ENCODE results near the gene HCN1. TPM values are rescaled to one million over a fixed set of nuclear protein-coding genes. Genes with fewer than 3 reads are reported as not detected.

The HCN1 gene
- not detected in 2 replicates for total RNA-seq (2014; rRNA removed; shearing (Covaris generic); ENCODE audit: low replicate concordance)

GRCh38 chr5:45696206-45696836 lies at the start of gene HCN1:
TSS of gene HCN1 (minus strand) at chr5:45696380.
- no peak for DNase-seq

GRCh38 chr5:45741110-45741509 lies 44.9 kb upstream of the HCN1 start:
- H3K9me2 ChIP-seq (replicated peaks; ENCODE audit: insufficient read depth, low read length) = no peaks in the 10 kb centered on the region
- no peaks in the 10 kb centered on the region for H3K36me3 ChIP-seq (ENCODE audit: insufficient read depth, low read length)
- H3K4me2 ChIP-seq (ENCODE audit: low read depth, low read length, poor library complexity, severe bottlenecking) = no peak overlapping the region
- H3K79me2 ChIP-seq (ENCODE audit: low read length) = no peaks in the 10 kb centered on the region
- H3K4me3 ChIP-seq (ENCODE audit: low read length) = no peak overlapping the region
- no peaks in the 10 kb centered on the region for H3K4me1 ChIP-seq (ENCODE audit: low read length)
- no peak overlapping the region for H3K27ac ChIP-seq (ENCODE audit: low read length)
- no peak overlapping the region for H3K9ac ChIP-seq (ENCODE audit: low read length)
- no peaks in the 10 kb centered on the region for H4K20me1 ChIP-seq (ENCODE audit: insufficient read depth, low read depth, low read length)
- peaks cover 10% of the 10 kb centered on the region for H3K9me3 ChIP-seq (ENCODE audit: low read length)
- no peak for DNase-seq
- no peak overlapping the region for H2AFZ ChIP-seq (ENCODE audit: low read length)
- no peaks in the 10 kb centered on the region for H3K27me3 ChIP-seq (ENCODE audit: low read length)

More at GRCh38 chr5:45696206-45696836, at the start of gene HCN1:
- no peaks in the 10 kb centered on the region for H3K36me3 ChIP-seq (ENCODE audit: insufficient read depth, low read length)
- H4K20me1 ChIP-seq (ENCODE audit: insufficient read depth, low read depth, low read length) = no peaks in the 10 kb centered on the region
- no peak within 1 kb of the TSS for H2AFZ ChIP-seq (ENCODE audit: low read length)
- no peak within 1 kb of the TSS for H3K9ac ChIP-seq (ENCODE audit: low read length)
- H3K27ac ChIP-seq (ENCODE audit: low read length) = no peak within 1 kb of the TSS
- no peak within 1 kb of the TSS for H3K4me3 ChIP-seq (ENCODE audit: low read length)
- H3K9me3 ChIP-seq (ENCODE audit: low read length) = peaks cover 16% of the 10 kb centered on the region
- H3K4me2 ChIP-seq (ENCODE audit: low read depth, low read length, poor library complexity, severe bottlenecking) = no peak within 1 kb of the TSS
- H3K79me2 ChIP-seq (ENCODE audit: low read length) = no peaks in the 10 kb centered on the region
- H3K4me1 ChIP-seq (ENCODE audit: low read length) = no peaks in the 10 kb centered on the region
- no peaks in the 10 kb centered on the region for H3K27me3 ChIP-seq (ENCODE audit: low read length)
- no peaks in the 10 kb centered on the region for H3K9me2 ChIP-seq (replicated peaks; ENCODE audit: insufficient read depth, low read length)

- H3K4me1 ChIP-seq (ENCODE audit: low read length) = no peaks in the 10 kb centered on the region
- H3K79me2 ChIP-seq (ENCODE audit: low read length) = no peaks in the 10 kb centered on the region
- H3K9me2 ChIP-seq (replicated peaks; ENCODE audit: insufficient read depth, low read length) = no peaks in the 10 kb centered on the region
- H3K36me3 ChIP-seq (ENCODE audit: insufficient read depth, low read length) = no peaks in the 10 kb centered on the region
- H2AFZ ChIP-seq (ENCODE audit: low read length) = no peak overlapping the region
- no peak for DNase-seq
- H3K27me3 ChIP-seq (ENCODE audit: low read length) = no peaks in the 10 kb centered on the region
- no peak overlapping the region for H3K4me2 ChIP-seq (ENCODE audit: low read depth, low read length, poor library complexity, severe bottlenecking)
- H3K9me3 ChIP-seq (ENCODE audit: low read length) = peaks cover 12% of the 10 kb centered on the region
- H4K20me1 ChIP-seq (ENCODE audit: insufficient read depth, low read depth, low read length) = no peaks in the 10 kb centered on the region
- H3K4me3 ChIP-seq (ENCODE audit: low read length) = no peak overlapping the region
- no peak overlapping the region for H3K9ac ChIP-seq (ENCODE audit: low read length)
- no peak overlapping the region for H3K27ac ChIP-seq (ENCODE audit: low read length)
These were observed 41.0 kb upstream of the HCN1 start for GRCh38 chr5:45737153-45737552.

- Histone ChIP-seq H3K9me3 (ENCODE audit: low read length) (peaks cover 29% of the 10 kb centered on the region), H3K4me2 (ENCODE audit: low read depth, low read length, poor library complexity, severe bottlenecking) (no peak overlapping the region), H4K20me1 (ENCODE audit: insufficient read depth, low read depth, low read length) (no peaks in the 10 kb centered on the region), H2AFZ (ENCODE audit: low read length) (no peak overlapping the region), H3K4me3 (ENCODE audit: low read length) (no peak overlapping the region), H3K27ac (ENCODE audit: low read length) (no peak overlapping the region), H3K9ac (ENCODE audit: low read length) (no peak overlapping the region), H3K27me3 (ENCODE audit: low read length) (no peaks in the 10 kb centered on the region), H3K9me2 (replicated peaks; ENCODE audit: insufficient read depth, low read length) (no peaks in the 10 kb centered on the region), H3K4me1 (ENCODE audit: low read length) (no peaks in the 10 kb centered on the region), H3K36me3 (ENCODE audit: insufficient read depth, low read length) (no peaks in the 10 kb centered on the region), H3K79me2 (ENCODE audit: low read length) (no peaks in the 10 kb centered on the region)
- no peak for DNase-seq
These were observed 29.4 kb upstream of the HCN1 start for GRCh38 chr5:45725537-45725936.

- no peak overlapping the region for H3K27ac ChIP-seq (ENCODE audit: low read length)
- peaks cover 10% of the 10 kb centered on the region for H3K9me3 ChIP-seq (ENCODE audit: low read length)
- no peak overlapping the region for H3K4me3 ChIP-seq (ENCODE audit: low read length)
- H3K9me2 ChIP-seq (replicated peaks; ENCODE audit: insufficient read depth, low read length) = no peaks in the 10 kb centered on the region
- H3K9ac ChIP-seq (ENCODE audit: low read length) = no peak overlapping the region
- no peaks in the 10 kb centered on the region for H4K20me1 ChIP-seq (ENCODE audit: insufficient read depth, low read depth, low read length)
- H2AFZ ChIP-seq (ENCODE audit: low read length) = no peak overlapping the region
- H3K4me2 ChIP-seq (ENCODE audit: low read depth, low read length, poor library complexity, severe bottlenecking) = no peak overlapping the region
- no peaks in the 10 kb centered on the region for H3K27me3 ChIP-seq (ENCODE audit: low read length)
- no peaks in the 10 kb centered on the region for H3K4me1 ChIP-seq (ENCODE audit: low read length)
- no peaks in the 10 kb centered on the region for H3K36me3 ChIP-seq (ENCODE audit: insufficient read depth, low read length)
- DNase-seq = no peak
- no peaks in the 10 kb centered on the region for H3K79me2 ChIP-seq (ENCODE audit: low read length)
These were observed 1.0 kb upstream of the HCN1 start for GRCh38 chr5:45697201-45697600.

GRCh38 chr5:45695804-45696156 lies 400 bp downstream of the HCN1 start:
- Histone ChIP-seq H3K9me3 (ENCODE audit: low read length) (peaks cover 16% of the 10 kb centered on the region), H3K4me3 (ENCODE audit: low read length) (no peak overlapping the region), H4K20me1 (ENCODE audit: insufficient read depth, low read depth, low read length) (no peaks in the 10 kb centered on the region), H3K36me3 (ENCODE audit: insufficient read depth, low read length) (no peaks in the 10 kb centered on the region), H3K4me1 (ENCODE audit: low read length) (no peaks in the 10 kb centered on the region), H3K79me2 (ENCODE audit: low read length) (no peaks in the 10 kb centered on the region), H3K9ac (ENCODE audit: low read length) (no peak overlapping the region), H3K4me2 (ENCODE audit: low read depth, low read length, poor library complexity, severe bottlenecking) (no peak overlapping the region), H3K9me2 (replicated peaks; ENCODE audit: insufficient read depth, low read length) (no peaks in the 10 kb centered on the region), H3K27ac (ENCODE audit: low read length) (no peak overlapping the region), H2AFZ (ENCODE audit: low read length) (no peak overlapping the region), H3K27me3 (ENCODE audit: low read length) (no peaks in the 10 kb centered on the region)
- no peak for DNase-seq

- H3K79me2 ChIP-seq (ENCODE audit: low read length) = no peaks in the 10 kb centered on the region
- no peak overlapping the region for H3K4me2 ChIP-seq (ENCODE audit: low read depth, low read length, poor library complexity, severe bottlenecking)
- H3K36me3 ChIP-seq (ENCODE audit: insufficient read depth, low read length) = no peaks in the 10 kb centered on the region
- H3K9me3 ChIP-seq (ENCODE audit: low read length) = peaks cover 16% of the 10 kb centered on the region
- DNase-seq = no peak
- H3K27me3 ChIP-seq (ENCODE audit: low read length) = no peaks in the 10 kb centered on the region
- H3K9ac ChIP-seq (ENCODE audit: low read length) = no peak overlapping the region
- H3K4me1 ChIP-seq (ENCODE audit: low read length) = no peaks in the 10 kb centered on the region
- H3K9me2 ChIP-seq (replicated peaks; ENCODE audit: insufficient read depth, low read length) = no peaks in the 10 kb centered on the region
- no peak overlapping the region for H3K27ac ChIP-seq (ENCODE audit: low read length)
- no peak overlapping the region for H3K4me3 ChIP-seq (ENCODE audit: low read length)
- H2AFZ ChIP-seq (ENCODE audit: low read length) = no peak overlapping the region
- no peaks in the 10 kb centered on the region for H4K20me1 ChIP-seq (ENCODE audit: insufficient read depth, low read depth, low read length)
These were observed 993 bp downstream of the HCN1 start for GRCh38 chr5:45694971-45695803.

- H3K79me2 ChIP-seq (ENCODE audit: low read length) = no peaks in the 10 kb centered on the region
- no peak overlapping the region for H3K4me3 ChIP-seq (ENCODE audit: low read length)
- no peak for DNase-seq
- H3K4me2 ChIP-seq (ENCODE audit: low read depth, low read length, poor library complexity, severe bottlenecking) = no peak overlapping the region
- H3K27me3 ChIP-seq (ENCODE audit: low read length) = no peaks in the 10 kb centered on the region
- no peaks in the 10 kb centered on the region for H4K20me1 ChIP-seq (ENCODE audit: insufficient read depth, low read depth, low read length)
- H2AFZ ChIP-seq (ENCODE audit: low read length) = no peak overlapping the region
- peaks cover 16% of the 10 kb centered on the region for H3K9me3 ChIP-seq (ENCODE audit: low read length)
- H3K36me3 ChIP-seq (ENCODE audit: insufficient read depth, low read length) = no peaks in the 10 kb centered on the region
- H3K9me2 ChIP-seq (replicated peaks; ENCODE audit: insufficient read depth, low read length) = no peaks in the 10 kb centered on the region
- no peaks in the 10 kb centered on the region for H3K4me1 ChIP-seq (ENCODE audit: low read length)
- H3K9ac ChIP-seq (ENCODE audit: low read length) = no peak overlapping the region
- no peak overlapping the region for H3K27ac ChIP-seq (ENCODE audit: low read length)
These were observed 1.8 kb downstream of the HCN1 start for GRCh38 chr5:45694255-45694814.

All from Karpas-422 (cell line).